ENCODE measurements around the gene THNSL1.

DNA sequence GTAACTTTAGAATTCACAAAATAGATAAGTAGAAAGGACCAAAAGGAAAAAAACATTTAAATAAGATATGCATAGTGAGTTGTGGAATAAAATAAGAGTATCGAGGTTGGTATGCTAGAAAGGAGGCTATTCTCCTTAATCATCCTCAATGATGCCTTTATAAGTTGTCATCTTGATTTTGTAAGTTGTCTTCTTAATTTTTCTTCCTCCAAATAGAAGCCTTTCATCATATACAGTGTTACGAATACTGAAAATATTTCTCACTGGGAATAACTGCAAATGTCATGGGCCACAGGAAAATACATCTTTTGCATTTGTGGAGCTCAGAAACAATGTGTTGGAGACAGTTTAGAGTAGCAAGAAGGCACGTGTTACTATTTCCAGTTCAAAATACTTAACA, 32.5 kb upstream of the THNSL1 start:
- TF ChIP-seq GATA3 (IDR thresholded peaks at IDR 0.05; ENCODE audit: low read depth, low read length) (no peak), GATA2 (IDR thresholded peaks at IDR 0.05; ENCODE audit: low read depth, low read length) (no peak)
